ENCODE measurements around the gene PGA4.

DNA sequence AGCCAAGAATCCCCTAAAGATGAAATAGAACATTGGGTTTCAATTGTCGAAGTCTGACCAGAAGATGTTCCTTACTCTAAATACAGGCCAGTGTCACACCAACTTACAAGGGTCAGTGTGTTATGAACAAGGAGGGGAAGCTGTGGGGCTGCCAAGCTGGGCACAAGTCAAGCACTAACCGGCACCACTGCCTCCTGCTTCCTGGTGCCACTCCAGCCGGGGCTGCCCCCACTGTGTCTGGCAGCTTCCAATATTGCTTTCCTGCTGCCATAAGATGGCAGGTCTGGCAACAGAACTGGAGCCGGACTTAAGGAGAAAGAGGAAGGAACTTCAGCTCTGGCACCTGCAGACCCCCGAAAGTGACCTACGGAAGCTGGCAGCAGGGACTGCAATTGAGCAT is 47.2 kb upstream of the PGA4 start:
- TF ChIP-seq CTCF (conservative IDR thresholded peaks at IDR 0.05; ENCODE audit: low read depth, low read length) (no peak), EZH2 (IDR thresholded peaks at IDR 0.05; ENCODE audit: borderline replicate concordance, low read depth, low read length, poor library complexity, severe bottlenecking) (no peak)

All from A673 (cell line).